K562 treated with DMSO at 1 percent for 12 hours (cell line): ENCODE measurements around the gene TCP1. TPM values are rescaled to one million over a fixed set of nuclear protein-coding genes. Genes with fewer than 3 reads are reported as not detected.

Experiments
- total RNA-seq: library from RNA; unstranded; fragments of 300-600 nt; gene quantifications from 2 replicates; pipeline ENCODE4 v1.2.3, GENCODE V29; 2022; ENCODE audit not compliant: insufficient read depth

TCP1 gene
- 152 and 253 TPM in 2 replicates for total RNA-seq

GRCh38 chr6:159789377-159790148 is at the start of gene TCP1:
Gene TCP1 (minus strand): TSS chr6:159789602. CDS start chr6:159789468, 134 bp downstream.

GRCh38 chr6:159800141-159800865 is 10.9 kb upstream of the TCP1 start, which contains the start of gene PNLDC1:
Gene PNLDC1 (plus strand): TSS chr6:159800276. CDS start chr6:159800308, 32 bp downstream.

GRCh38 chr6:159790149-159790955 is 950 bp upstream of the TCP1 start, which contains the start of gene MRPL18:
Gene MRPL18 (plus strand): TSS chr6:159790467. CDS start chr6:159790588, 121 bp downstream.

GRCh38 chr6:159761873-159762680 is 27.3 kb downstream of the TCP1 start, which contains the start of gene ACAT2:
Gene ACAT2 (plus strand): TSS chr6:159762045. CDS start chr6:159762088, 43 bp downstream.

Other genes starting within 250 kb of the TCP1 start
- 53.6 and 98.9 TPM in 2 replicates for gene SOD2, start 96.4 kb downstream of the TCP1 start, total RNA-seq
- gene WTAP, start 62.1 kb downstream of the TCP1 start, total RNA-seq, result 54.8 and 93.2 TPM in 2 replicates
- 29.3 and 33.4 TPM in 2 replicates for gene ACAT2, start 27.6 kb downstream of the TCP1 start, total RNA-seq
- gene MRPL18, start 865 bp upstream of the TCP1 start, total RNA-seq, result 107 and 130 TPM in 2 replicates
- gene PNLDC1, start 10.7 kb upstream of the TCP1 start, total RNA-seq, result not detected in 2 replicates
- not detected in 2 replicates for gene MAS1, start 101.4 kb upstream of the TCP1 start, total RNA-seq
- gene IGF2R, start 179.5 kb upstream of the TCP1 start, total RNA-seq, result 16.8 and 97.0 TPM in 2 replicates